A172 (cell line): ENCODE measurements around the gene CRYBG3. TPM values are rescaled to one million over a fixed set of nuclear protein-coding genes. Genes with fewer than 3 reads are reported as not detected.
"Not testable (repeated sequence)": the region's sequence is repeated elsewhere in the genome, so short reads cannot be mapped to it uniquely, and the experiment has no call there.

Source experiments
- DNase-seq: peaks from one replicate; pipeline ENCODE4 v3.0.0-alpha.2; 2015; ENCODE audit warnings: low spot score
- total RNA-seq: library from RNA; depleted of rRNA; stranded (reverse); fragments of >200 nt; shearing (Covaris generic); gene quantifications from 2 replicates; pipeline ENCODE4 v1.2.3, GENCODE V29; 2014; rRNA removed

Gene CRYBG3
- 9.2 and 11.7 TPM in 2 replicates for total RNA-seq

DNA sequence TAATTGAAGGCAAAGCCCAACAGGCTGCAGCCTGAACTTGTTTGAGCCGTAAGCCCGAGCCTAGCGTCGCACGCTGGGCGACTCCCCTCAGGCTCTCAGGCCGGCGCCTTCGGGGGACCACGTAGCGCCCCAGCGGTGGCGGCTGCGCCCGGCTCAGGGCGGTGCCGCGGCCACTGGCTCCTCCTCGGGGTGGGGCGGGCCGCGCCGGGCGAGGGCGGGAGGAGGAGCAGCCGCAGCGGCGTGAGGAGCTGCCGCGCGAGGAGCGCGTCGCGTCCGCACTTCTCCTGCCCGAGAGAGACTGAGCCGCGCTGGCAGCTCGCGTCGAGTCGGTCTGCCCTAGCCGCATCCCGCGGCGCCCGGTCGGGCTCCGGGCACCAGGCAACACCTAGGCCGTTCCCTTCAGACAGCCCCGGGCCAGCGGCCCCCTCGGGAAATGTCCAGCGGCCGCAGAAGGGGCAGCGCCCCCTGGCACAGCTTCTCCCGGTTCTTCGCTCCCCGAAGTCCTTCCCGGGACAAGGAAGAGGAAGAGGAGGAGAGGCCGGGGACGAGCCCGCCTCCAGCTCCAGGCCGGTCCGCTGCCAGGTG, at the start of gene CRYBG3:
CRYBG3 (plus strand) TSS at position 238 of the 585 bp plus-strand sequence; CDS start at position 434, 196 bp downstream.
- DNase-seq = peak; percentile 61

DNA sequence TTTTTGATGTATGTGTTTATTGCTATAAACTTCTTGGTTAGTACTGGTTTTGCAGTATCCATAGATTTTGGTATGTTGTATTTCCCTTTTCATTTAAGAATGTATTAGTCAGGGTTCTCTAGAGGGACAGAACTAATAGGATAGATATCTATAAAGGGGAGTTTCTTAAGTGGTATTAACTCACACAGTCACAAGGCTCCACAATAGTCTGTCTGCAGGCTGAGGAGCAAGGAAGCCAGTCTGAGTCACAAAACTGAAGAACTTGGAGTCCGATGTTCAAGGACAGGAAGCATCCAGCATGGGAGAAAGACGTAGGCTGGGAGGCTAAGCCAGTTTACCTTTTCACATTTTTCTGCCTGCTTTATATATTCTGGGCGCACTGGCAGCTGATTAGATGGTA, 48.9 kb upstream of the CRYBG3 start:
- no peak for DNase-seq

DNA sequence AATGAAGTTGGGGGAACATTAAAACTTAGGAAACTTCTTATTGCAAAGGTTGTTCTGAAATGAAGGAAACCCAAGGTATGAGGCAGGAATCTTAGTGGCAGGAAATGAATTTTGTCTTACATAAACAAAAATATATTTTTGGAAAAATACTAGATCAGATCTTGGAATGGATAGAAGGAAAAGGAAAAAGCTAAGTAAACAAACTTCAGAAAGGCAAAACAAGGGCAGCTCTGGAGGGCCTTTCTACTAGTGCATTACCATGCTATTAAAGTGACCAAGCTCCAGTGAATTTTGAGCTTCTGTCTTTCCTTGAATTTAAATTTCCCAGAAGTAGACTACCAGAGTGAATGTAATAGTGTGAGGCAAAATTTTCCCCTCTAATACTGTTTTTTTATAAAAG, 43.7 kb upstream of the CRYBG3 start:
- no peak for DNase-seq

DNA sequence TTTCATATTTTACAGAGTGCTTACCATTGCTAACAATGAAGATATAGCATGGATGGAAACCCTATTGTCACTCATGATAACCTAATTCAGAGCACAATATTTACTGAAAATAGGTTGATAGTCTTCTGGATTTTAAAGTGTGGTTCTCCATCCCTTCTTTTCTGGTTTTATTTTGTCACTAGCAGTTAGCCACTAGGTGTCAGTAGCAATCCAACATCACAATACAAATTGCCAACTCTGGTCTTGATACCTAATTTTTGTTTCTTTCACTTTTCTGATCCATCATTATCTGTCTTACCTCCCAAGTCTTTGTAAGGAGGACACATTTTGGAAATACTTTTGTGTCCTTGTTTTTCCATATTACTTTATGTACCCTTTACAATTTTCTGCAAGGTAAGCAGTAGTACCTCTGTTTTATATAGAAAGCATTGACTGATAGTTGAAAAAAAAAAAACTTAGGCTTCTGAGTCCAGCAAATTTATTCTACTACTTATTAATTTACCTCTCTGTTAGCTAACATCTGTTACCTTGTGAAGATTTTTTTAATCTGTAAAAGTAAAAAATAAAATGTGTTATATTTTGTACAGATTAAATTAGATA, 28.3 kb upstream of the CRYBG3 start:
- peak; percentile 45 for DNase-seq

DNA sequence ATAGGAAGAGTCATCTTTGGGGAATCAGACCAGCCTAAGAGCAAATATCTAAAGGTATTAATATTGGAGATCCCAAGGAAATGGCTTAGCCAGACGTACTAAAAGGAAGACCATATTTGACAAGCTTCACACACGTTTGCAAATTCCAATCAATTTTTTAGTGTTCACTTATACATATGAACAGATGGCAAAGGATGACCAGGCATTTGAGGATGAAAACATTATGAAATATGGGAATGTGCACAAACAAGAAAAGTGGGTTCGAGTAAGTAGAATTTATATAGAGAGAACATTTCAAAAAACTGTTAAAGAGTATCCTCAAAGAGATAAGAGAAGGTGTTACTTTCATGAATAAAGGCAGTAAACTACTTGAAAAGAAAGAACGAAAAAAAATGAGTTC, 25.9 kb upstream of the CRYBG3 start:
- no peak for DNase-seq

DNA sequence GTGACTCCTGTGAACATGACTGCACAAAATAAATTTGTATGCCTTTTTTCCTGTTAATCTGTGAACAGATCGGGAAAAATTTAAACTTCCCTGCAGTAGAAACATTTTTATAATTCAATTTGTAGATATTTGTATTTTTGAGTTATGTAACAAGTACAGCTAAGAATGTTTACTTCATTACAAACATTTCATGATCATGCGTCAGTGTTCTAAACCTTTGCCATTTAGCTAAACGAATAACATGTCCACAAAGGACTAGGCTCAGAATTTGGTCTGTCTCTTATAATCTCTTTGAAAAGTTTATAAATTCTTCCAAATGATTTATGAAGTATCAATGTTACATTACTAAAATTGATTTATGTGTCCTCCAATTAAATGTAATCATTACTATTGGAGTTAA, 17.3 kb upstream of the CRYBG3 start:
- DNase-seq = no peak

DNA sequence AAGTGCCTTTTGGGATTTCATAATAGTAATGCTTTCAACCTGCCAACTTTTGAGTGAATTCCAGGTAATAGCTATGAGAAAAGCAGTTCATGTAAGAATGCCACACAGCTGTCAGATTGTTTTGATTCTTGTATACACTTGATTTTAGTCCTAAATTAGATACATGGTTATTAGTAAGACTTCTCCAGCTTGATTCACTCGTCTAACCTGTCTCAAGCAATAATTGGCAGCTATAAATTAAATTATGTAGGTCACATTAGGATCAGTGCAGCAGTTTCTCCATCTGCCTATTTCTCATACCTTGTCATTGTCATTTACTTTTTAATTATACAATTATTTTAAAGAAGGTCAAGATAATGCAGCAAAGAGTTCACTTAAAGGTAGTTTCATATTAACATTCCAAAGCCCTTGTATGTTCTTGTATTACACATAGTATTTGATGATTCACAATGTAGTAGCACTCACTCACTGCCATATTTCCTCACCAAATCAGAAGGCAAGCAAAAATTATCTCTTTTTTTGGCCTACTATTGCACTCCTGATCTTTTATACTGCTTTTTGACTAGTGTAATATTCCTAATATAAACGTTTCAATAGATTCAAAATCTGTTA, 10.9 kb upstream of the CRYBG3 start:
- no peak for DNase-seq

DNA sequence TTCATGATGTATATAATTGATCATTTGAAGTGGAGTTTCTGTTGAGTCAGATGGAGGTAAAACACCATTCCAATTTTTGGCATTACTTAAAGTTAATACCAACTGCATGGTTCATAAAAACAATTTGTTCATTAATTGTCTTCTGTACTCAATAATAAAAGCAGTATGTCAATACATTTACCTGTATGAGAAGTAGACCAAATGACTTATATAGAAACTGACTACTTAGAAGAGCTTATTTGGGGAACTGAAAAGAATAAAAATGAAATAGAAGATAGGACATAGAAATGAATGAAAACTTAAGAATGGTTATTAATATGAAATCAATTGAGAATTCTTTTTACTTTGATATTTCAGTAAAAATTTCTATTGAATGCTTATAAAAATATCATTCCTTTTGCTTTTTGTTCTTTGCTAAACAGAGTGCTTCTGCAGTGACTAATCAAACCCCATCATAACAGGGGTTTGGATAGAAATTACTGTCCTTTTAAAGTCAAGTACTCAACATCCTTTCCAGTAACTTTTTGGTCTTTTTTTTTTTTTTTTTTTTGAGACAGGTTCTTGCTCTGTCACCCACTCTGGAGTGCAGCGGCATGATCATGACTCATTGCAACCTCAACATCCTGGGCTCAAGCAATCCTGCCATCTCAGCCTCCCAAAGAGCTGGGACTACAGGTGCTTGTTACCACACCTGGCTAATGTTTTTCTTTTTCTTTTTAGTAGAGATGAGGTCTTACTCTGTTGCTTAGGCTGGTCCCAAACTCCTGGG, 6.5 kb upstream of the CRYBG3 start:
- peak; percentile 59 for DNase-seq

DNA sequence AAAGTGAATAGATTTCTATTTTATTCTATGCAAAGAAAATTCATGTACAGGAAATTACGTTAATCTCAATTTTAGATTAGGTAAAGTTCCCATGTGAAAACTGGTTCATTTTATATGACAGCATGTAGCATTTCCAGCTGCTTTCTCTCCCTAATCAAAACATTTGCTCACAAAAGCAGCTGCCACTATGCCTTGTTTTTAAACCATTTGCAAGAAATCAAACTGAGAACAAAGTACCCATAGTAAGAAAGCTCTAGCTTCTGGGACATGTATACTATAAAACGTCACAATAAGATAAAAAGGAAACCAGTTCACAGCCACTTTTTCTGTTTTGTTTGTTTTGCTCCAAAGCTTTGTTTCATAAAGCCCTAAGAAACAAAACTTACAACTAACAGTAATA, 5.0 kb upstream of the CRYBG3 start:
- DNase-seq = no peak

DNA sequence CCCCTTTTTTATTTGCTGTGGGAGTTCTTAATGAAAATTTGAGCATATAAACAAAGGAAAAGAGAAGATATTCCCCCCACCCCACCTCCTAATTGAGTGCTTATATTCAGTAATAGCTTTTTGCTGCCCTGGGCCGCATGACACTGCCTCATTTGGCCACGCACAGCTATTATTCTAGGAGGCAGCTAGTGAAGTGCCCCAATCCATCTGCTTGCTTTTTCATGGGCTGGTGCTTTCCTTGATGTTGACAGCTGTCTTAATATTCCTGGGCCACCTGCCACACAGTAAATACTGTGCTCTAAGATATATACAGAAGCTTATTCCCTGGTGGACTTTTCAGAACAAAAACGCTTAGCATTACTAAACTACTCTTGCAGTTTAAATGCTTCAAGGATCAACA, 3.8 kb upstream of the CRYBG3 start:
- DNase-seq = no peak

DNA sequence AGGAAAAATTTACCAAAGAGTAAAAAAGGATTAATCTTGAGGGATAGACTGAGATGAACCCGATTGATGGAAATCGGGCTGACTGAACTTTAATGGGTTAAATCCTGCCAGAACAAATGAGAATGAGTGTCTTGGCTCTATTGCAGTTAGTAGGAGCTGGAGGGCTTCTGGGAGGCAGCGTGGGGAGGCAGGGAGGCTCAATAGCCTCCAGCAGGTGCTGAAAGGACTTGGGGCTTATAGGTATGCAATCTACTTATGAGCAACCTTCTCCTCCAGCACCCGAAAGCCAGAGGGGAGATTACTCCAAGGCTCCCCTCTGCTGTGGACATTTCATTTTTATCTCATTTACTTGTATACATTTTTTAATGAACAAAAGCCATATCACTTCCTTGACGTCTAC, 1.0 kb upstream of the CRYBG3 start:
- DNase-seq = no peak

DNA sequence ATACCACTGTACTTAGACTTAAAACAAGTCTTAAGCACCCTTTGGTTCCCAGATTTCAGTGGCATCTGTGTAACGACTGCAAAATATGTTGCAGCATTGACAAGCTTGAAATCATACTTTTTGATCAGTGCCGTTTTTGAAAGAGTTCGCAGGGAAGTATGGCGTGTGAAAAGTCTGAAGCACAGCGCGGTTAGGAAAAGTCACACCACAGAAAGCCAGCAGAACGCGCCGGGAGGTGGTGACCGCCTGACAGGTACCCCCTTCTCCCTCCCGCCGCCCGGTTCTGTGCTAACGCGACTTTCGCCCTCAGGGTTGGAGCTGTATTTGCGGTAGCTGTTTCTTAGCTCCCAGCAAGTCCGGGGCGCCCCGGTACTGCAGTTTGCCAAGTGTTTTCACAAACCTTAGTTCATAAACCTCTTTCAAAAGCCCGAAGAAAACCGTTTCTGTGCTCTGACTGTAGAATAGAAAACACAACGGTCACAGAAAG, 481 bp upstream of the CRYBG3 start:
- peak; percentile 41 for DNase-seq

DNA sequence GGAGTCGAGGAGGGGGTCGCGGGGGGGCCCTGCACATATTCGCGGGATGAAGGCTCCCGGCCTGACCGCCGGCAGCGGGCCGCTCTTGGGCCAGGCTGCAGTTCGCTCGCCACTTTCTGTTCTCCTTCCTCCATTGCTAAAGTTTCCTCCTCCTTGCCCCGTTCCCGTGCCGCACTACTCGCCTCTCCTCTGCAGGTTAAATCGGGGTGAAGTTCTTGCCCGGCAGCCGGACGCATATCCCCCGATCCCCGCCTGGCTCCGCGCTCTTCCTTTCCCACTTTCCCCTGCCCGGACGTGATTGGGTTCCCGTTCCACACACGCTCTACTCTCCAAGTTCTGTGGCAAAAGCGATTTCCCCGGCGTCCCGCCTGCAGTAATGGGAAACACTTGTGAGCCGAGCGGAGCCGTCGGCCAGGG, 556 bp downstream of the CRYBG3 start:
- peak; percentile 30 for DNase-seq

DNA sequence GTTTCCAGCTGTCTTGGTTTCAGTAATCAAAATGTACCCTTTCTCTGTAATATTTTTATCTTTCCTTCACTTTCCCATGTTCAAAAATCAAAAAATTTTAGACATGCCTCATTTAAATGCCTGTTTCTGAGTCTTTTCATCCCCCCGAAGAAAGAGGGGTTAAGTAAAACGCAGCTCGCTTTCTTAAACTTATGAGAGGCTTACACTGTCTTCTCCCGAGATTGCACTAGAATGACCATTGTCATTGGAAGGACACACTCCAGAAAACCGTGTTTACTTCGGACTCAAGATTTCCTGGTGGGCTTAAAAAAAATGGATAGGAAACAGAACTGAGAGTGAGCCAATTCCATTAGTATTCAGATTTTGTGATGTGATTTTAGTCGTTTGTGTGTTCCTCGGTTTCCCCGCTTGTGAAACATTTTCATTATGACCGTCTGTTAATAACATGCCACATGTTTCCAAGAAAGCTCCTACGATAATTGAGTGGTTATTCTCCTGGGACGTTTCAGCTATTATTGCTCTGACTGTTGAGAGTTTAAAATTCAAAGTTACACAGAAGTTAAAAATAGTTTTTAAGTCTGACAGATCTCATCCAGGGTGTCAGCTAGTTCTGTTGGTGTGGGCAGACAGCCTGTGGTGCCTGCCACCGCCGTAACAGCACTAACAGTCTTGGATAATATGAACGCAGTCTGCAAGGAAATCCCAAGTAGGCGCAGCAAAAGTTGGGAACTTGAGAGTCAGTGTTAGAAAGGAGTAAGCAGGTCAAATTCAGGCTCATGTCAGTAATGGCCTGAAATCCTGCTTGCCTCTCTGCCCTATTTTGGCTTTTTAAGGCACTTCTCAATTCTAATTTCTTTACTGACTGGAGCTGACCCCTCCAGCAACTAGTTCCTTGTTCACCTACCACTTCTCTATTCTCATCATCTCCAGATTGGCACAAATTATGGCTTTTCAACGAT, 1.5 kb downstream of the CRYBG3 start:
- DNase-seq = no peak

DNA sequence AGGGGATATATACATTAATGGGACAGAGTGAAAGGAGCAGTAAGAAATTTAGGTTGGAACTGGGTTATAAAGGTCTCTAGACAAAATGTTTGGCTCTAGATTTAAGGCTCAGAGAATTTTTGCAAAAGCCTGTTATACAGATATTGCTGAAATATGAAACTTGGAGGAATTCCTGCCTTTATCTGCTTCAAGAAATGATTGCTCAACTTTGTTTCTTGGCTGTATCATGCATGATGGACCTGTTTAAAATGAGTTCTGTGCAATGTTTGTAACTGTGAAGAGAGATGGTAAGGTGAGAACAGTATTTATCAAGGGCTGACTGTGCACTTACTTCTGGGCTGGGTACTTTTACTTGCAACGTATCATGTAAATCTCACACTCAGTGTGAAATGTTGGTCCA, 3.3 kb downstream of the CRYBG3 start:
- no peak for DNase-seq

DNA sequence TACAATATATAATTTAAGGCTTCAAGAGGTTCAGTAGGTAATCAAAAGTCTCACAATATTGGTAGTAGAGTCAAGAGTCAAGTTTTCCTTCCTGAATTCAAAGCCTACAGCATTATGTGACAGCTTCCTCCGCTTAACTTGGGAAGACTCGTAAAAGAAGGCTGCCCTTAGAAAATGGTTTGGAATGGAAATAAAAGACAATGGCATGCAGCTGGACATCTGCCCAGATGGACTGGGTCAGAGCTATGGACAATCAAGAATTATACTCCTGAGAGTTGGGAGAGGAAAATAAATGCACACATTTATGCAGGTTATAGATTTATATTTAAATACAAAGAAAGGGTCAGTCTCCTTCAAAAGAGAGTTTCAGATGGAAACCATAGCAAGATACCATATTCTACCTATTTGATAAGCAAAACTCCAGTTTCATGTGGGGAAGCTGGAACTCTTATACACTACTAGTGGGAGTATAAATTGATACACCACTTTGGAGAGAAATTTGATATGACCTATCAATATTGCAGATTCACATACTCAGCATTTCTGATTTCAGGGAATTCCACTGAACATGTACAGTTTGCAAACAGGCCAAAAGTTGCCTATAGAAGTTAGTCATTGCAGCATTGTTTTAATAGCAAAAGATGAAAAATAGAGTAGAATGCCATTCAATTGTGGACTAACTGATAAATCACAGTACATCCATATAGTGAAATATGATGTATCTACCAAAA, 6.1 kb downstream of the CRYBG3 start:
- DNase-seq = peak; percentile 8

DNA sequence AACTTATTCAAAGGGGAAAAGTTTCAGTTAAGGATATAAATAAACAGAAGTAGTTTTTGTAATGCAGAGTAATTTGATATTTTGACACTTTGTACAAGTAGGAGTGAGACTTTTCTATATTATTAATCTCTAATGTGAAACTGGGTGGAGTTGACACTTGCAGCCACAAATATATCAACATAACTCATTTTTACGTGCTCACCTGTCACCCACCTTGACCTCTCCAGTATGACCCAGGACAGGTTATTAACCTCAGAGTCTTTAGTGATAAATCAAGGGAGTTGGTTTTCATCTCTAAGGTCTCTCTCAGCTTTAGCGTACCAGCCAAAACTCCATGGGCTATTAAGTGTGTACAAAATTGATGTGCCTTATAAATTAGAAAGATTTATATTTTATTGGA, 7.4 kb downstream of the CRYBG3 start:
- no peak for DNase-seq

DNA sequence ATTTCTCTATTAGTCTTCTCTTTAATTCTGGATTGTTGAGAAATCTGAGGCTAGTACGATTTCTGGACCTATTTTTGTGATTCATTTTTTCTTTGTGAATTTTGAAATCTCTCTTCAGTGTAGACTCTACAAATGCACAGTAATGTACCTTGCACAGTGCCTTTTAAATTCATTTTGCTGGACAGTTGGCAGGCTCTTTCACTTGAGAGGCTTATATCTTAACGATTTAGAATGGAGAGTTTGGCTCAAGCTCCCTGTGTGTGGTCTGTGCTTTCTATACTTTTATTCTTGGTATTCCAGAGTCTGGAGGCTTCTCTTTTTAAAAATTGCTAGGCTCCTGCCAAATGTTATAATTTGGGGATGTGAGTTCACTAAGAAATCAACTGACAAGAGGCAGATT, 8.8 kb downstream of the CRYBG3 start:
- DNase-seq = no peak

DNA sequence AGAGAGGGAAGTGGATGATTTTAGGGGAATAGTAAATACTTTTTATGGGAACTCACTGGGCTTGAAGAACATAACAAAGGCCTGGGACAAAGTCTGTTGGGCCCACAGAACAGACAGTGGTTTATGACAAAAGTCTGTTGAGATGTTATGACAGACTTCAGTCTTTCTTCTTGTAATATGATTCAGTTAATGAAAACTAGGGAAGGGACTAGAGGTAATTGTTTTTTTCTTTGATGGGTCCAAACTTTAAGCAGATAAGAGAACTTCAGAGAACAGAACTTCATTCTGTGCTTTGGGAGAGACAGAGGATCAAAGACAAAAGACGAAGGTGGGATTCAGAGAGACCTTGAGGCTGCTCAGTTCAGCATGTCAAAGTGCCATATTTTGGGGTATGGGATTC, 9.3 kb downstream of the CRYBG3 start:
- DNase-seq = no peak

DNA sequence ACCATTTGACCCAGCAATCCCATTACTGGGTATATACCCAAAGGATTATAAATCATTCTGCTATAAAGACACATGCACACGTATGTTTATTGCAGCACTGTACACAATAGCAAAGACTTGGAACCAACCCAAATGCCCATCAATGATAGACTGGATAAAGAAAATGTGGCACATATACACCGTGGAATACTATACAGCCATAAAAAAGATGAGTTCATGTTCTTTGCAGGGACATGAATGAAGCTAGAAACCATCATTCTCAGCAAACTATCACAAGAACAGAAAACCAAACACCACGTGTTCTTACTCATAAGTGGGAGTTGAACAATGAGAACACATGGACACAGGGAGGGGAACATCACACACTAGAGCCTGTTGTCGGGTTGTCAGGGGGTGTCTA, 11.4 kb downstream of the CRYBG3 start:
- DNase-seq = not testable (repeated sequence)

DNA sequence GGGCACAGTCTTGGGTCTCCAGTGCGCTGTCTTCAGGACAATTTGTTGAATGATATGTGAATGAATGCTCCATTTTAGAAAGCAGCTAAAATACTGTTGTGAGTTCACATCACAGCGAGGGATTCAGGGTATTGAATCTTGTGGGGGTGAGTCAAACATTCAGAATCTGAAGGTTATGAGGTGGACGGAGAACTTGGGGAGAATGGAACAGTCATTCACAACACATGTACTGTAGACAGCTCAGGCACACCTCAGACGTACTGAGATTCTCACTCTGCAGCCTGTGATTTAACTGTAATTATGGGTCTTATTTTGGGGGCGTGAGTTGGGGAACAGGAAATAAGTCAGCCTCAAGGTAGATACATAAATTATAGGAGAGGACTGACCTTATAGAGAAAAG, 13.9 kb downstream of the CRYBG3 start:
- DNase-seq = peak; percentile 11
